Measurements from ENCODE around the gene SPEF1. TPM values are rescaled to one million over a fixed set of nuclear protein-coding genes. Genes with fewer than 3 reads are reported as not detected.
"Not testable (repeated sequence)": the region's sequence is repeated elsewhere in the genome, so short reads cannot be mapped to it uniquely, and the experiment has no call there.

The SPEF1 gene
- total RNA-seq (2022) (0.32 TPM in 1 of 2 replicates, not detected in the other), Bru-seq, nascent RNA (percentile 15 among the genes with signal in this experiment), BruChase-seq, experiment 1, labeled RNA remaining after a 6-hour chase (percentile 43 among the genes with signal in this experiment), BruChase-seq, experiment 2, labeled RNA remaining after a 2-hour chase (percentile 34 among the genes with signal in this experiment)
- long read RNA-seq: 0 reads

GRCh38 chr20:3781153-3781910 lies at the start of gene SPEF1:
Gene SPEF1, minus strand, starts transcription at chr20:3781448. Its CDS starts 161 bp downstream, at chr20:3781287.
- POLR2A ChIA-PET: interaction anchor here (0.6 to 2.0 kb wide), 9 partner anchors 10 to 165 kb away, joined by 3 to 15 read pairs (median 4); partner anchors contain the start of gene ADISSP
- no peaks in the 10 kb centered on the region for H3K9me3 Mint-ChIP-seq (ENCODE audit: unreplicated experiment)

GRCh38 chr20:3829891-3830290 lies 48.6 kb upstream of the SPEF1 start:
- DNase-seq (ENCODE audit: unreplicated experiment); H3K27me3 Mint-ChIP-seq (ENCODE audit: insufficient read depth, unreplicated experiment); H3K27ac Mint-ChIP-seq (ENCODE audit: low read depth, unreplicated experiment); H3K4me1 Mint-ChIP-seq (ENCODE audit: insufficient read depth, unreplicated experiment); intact Hi-C loops (cut with micrococcal nuclease); H3K9me3 Mint-ChIP-seq (ENCODE audit: unreplicated experiment); BruUV-seq (replicated peaks); H3K4me3 Mint-ChIP-seq (ENCODE audit: unreplicated experiment): not testable (repeated sequence)
- peaks cover 34% of the 10 kb centered on the region for H3K36me3 Mint-ChIP-seq (ENCODE audit: insufficient read depth, unreplicated experiment)
- POLR2A ChIA-PET: interaction anchor here (0.6 to 2.2 kb wide), 4 partner anchors 9 to 1514 kb away, joined by 3 to 10 read pairs (median 4); partner anchors contain the start of gene AP5S1
- CTCF ChIA-PET: interaction anchor here (0.6 to 1.0 kb wide), 3 partner anchors 25 to 118 kb away, joined by 3 to 4 read pairs (median 3); no protein-coding TSS in a partner anchor

More at GRCh38 chr20:3781153-3781910, at the start of gene SPEF1:
- peaks cover 34% of the 10 kb centered on the region for H3K4me1 Mint-ChIP-seq (ENCODE audit: insufficient read depth, unreplicated experiment)
- no peaks in the 10 kb centered on the region for H3K27me3 Mint-ChIP-seq (ENCODE audit: insufficient read depth, unreplicated experiment)
- no TSS peak for BruUV-seq (replicated peaks)
- H3K36me3 Mint-ChIP-seq (ENCODE audit: insufficient read depth, unreplicated experiment): peaks cover 21% of the 10 kb centered on the region
- CTCF ChIA-PET: interaction anchor here (0.5 to 12.0 kb wide), 17 partner anchors 10 to 603 kb away, joined by 3 to 231 read pairs (median 5); partner anchors contain the start of genes ADISSP and AP5S1
- peak within 1 kb of the TSS; percentile 73 for H3K4me3 Mint-ChIP-seq (ENCODE audit: unreplicated experiment)
- DNase-seq (ENCODE audit: unreplicated experiment): peak; percentile 95
- TF ChIP-seq CTCF (IDR thresholded peaks at IDR 0.05; ENCODE audit: unreplicated experiment): peak; percentile 26
- peak within 1 kb of the TSS; percentile 87 for H3K27ac Mint-ChIP-seq (ENCODE audit: low read depth, unreplicated experiment)
- intact Hi-C loops (cut with micrococcal nuclease): loop anchor here (1.0 to 10.0 kb wide), 3 partner anchors 65 to 293 kb away; no protein-coding TSS in a partner anchor

GRCh38 chr20:3828798-3829197 lies 47.5 kb upstream of the SPEF1 start:
- Mint-ChIP-seq H3K36me3 (ENCODE audit: insufficient read depth, unreplicated experiment) (peaks cover 38% of the 10 kb centered on the region), H3K27me3 (ENCODE audit: insufficient read depth, unreplicated experiment) (no peaks in the 10 kb centered on the region), H3K4me3 (ENCODE audit: unreplicated experiment) (no peak overlapping the region), H3K9me3 (ENCODE audit: unreplicated experiment) (no peaks in the 10 kb centered on the region), H3K4me1 (ENCODE audit: insufficient read depth, unreplicated experiment) (no peaks in the 10 kb centered on the region), H3K27ac (ENCODE audit: low read depth, unreplicated experiment) (no peak overlapping the region)
- TF ChIP-seq CTCF (IDR thresholded peaks at IDR 0.05; ENCODE audit: unreplicated experiment): no peak
- CTCF ChIA-PET: interaction anchor here (0.6 kb wide), 3 partner anchors 22 to 333 kb away, joined by 4 to 5 read pairs (median 4); no protein-coding TSS in a partner anchor
- intact Hi-C loops (cut with micrococcal nuclease): no loop called here
- BruUV-seq (replicated peaks): no TSS peak
- DNase-seq (ENCODE audit: unreplicated experiment): no peak
- POLR2A ChIA-PET: interaction anchor here (0.6 to 1.9 kb wide), 2 partner anchors 15 to 17 kb away, joined by 4 to 6 read pairs; no protein-coding TSS in a partner anchor

- no peak overlapping the region for H3K27ac Mint-ChIP-seq (ENCODE audit: low read depth, unreplicated experiment)
- CTCF ChIA-PET: interaction anchor here (0.5 to 1.4 kb wide), 5 partner anchors 8 to 38 kb away, joined by 3 to 4 read pairs (median 4); no protein-coding TSS in a partner anchor
- BruUV-seq (replicated peaks): no TSS peak
Observed at GRCh38 chr20:3826420-3826819, 45.2 kb upstream of the SPEF1 start.

More at GRCh38 chr20:3826420-3826819, 45.2 kb upstream of the SPEF1 start:
- H3K36me3 Mint-ChIP-seq (ENCODE audit: insufficient read depth, unreplicated experiment): peaks cover 43% of the 10 kb centered on the region
- peaks cover 6% of the 10 kb centered on the region for H3K4me1 Mint-ChIP-seq (ENCODE audit: insufficient read depth, unreplicated experiment)
- H3K4me3 Mint-ChIP-seq (ENCODE audit: unreplicated experiment): no peak overlapping the region
- intact Hi-C loops (cut with micrococcal nuclease): no loop called here
- no peak for TF ChIP-seq CTCF (IDR thresholded peaks at IDR 0.05; ENCODE audit: unreplicated experiment)
- no peak for DNase-seq (ENCODE audit: unreplicated experiment)
- POLR2A ChIA-PET: interaction anchor here (2.0 kb wide), 1 partner anchor 19 kb away, joined by 11 read pairs; no protein-coding TSS in a partner anchor
- H3K27me3 Mint-ChIP-seq (ENCODE audit: insufficient read depth, unreplicated experiment): no peaks in the 10 kb centered on the region
- no peaks in the 10 kb centered on the region for H3K9me3 Mint-ChIP-seq (ENCODE audit: unreplicated experiment)

All from MCF 10A (cell line).